Astrocyte of the cerebellum (primary cell): ENCODE measurements around the gene ITGB4.

Source experiments
- DNase-seq: peaks from one replicate; pipeline ENCODE4 v3.0.0-alpha.2; 2011; ENCODE audit warnings: low read depth
- H3K4me3 ChIP-seq: 2 replicates; pipeline ENCODE4 v1.5.1; 2011; ENCODE audit warnings: mild to moderate bottlenecking, low read depth, low read length, moderate library complexity
- CTCF ChIP-seq: IDR thresholded peaks from 2 replicates; pipeline ENCODE4 v1.5.1; 2012; ENCODE audit warnings: low read length, low read depth, moderate library complexity, mild to moderate bottlenecking; ENCODE audit errors: missing control alignments
- in situ Hi-C: cut with HindIII; loops from 2 replicates; pipeline ENCODE4 v1.10.0; 2017; ENCODE audit warnings: low sequenced_read_pairs

Gene ITGB4

GRCh38 chr17:75681289-75681688 lies 40.0 kb upstream of the ITGB4 start:
- in situ Hi-C loops, result no loop called here
- TF ChIP-seq CTCF, result no peak
- no peak overlapping the region for H3K4me3 ChIP-seq
- no peak for DNase-seq

GRCh38 chr17:75683583-75683982 lies 37.7 kb upstream of the ITGB4 start:
- no peak for DNase-seq
- no peak overlapping the region for H3K4me3 ChIP-seq
- in situ Hi-C loops, result no loop called here
- no peak for TF ChIP-seq CTCF

- no peak for DNase-seq
- in situ Hi-C loops, result no loop called here
- H3K4me3 ChIP-seq, result no peak overlapping the region
- TF ChIP-seq CTCF, result no peak
Measured at GRCh38 chr17:75684249-75684648, 37.0 kb upstream of the ITGB4 start.

GRCh38 chr17:75684924-75685323 lies 36.3 kb upstream of the ITGB4 start:
- no peak for TF ChIP-seq CTCF
- DNase-seq, result no peak
- in situ Hi-C loops, result no loop called here
- no peak overlapping the region for H3K4me3 ChIP-seq

GRCh38 chr17:75685499-75685898 lies 35.8 kb upstream of the ITGB4 start:
- DNase-seq, result no peak
- H3K4me3 ChIP-seq, result no peak overlapping the region
- in situ Hi-C loops, result no loop called here
- no peak for TF ChIP-seq CTCF

- no peak for DNase-seq
- in situ Hi-C loops, result no loop called here
- H3K4me3 ChIP-seq, result no peak overlapping the region
- TF ChIP-seq CTCF, result no peak
Measured at GRCh38 chr17:75688209-75688825, 32.9 kb upstream of the ITGB4 start.

GRCh38 chr17:75689441-75689873 lies 31.8 kb upstream of the ITGB4 start:
- no peak overlapping the region for H3K4me3 ChIP-seq
- TF ChIP-seq CTCF, result no peak
- in situ Hi-C loops, result no loop called here
- no peak for DNase-seq
